ENCODE measurements around the gene EIF4H.
"Not testable (repeated sequence)": the region's sequence is repeated elsewhere in the genome, so short reads cannot be mapped to it uniquely, and the experiment has no call there.

The EIF4H gene

DNA sequence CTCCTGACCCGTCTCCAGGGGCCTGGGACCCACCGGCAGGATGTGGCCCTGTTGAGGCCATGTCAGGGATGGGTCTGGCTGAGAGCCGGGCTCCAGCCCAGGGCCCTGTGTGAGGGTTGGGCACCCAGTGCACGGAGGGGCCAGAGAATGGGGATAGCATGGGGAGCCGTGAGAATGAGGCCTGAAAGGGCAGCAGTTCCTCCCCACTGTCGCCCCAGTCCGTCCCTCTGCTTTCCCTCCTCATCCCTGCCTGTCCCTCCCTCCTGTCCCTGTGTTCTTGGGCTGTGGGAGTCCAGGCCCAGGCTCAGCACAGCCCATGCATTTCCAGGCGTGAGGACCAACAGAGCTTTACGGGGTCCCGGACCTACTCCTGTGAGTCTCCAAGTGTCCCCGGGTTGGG is 45.3 kb downstream of the EIF4H start:
- Histone ChIP-seq H3K4me3 (ENCODE audit: low read depth in 1 of 2, low read length in 2 of 2) (no peak overlapping the region), H3K27me3 (ENCODE audit: low read depth, low read length) (no peaks in the 10 kb centered on the region), H3K27ac (ENCODE audit: low read length) (no peak overlapping the region), H3K4me1 (ENCODE audit: control insufficient read depth in 1 of 2, insufficient read depth in 2 of 2, low read length in 2 of 2) (no peaks in the 10 kb centered on the region), H3K9me3 (ENCODE audit: control insufficient read depth in 1 of 2, low read length in 2 of 2) (no peaks in the 10 kb centered on the region), H3K36me3 (ENCODE audit: control insufficient read depth in 1 of 2, insufficient read depth in 2 of 2, low read length in 2 of 2) (no peaks in the 10 kb centered on the region)

DNA sequence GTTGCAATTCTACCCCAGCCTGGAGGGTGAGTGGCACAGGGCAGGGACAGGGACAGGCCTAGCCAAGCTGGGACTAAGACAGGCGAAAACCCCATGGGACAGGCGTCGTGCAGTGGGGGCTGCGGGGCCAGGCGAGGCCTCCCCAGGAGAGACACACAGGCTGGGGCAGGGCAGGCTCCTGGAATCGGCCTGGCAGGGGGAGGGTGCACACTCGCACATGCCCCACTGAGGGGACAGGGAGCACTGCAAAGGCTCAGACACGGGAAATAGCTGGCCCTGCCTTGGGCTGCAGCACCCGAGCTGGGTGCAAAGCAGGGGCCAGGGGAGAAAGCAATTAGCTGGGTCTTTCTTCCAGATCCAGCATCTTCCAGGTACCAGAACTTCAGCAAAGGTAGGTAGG is 46.1 kb downstream of the EIF4H start:
- no peak overlapping the region for H3K27ac ChIP-seq (ENCODE audit: low read length)
- H3K36me3 ChIP-seq (ENCODE audit: control insufficient read depth in 1 of 2, insufficient read depth in 2 of 2, low read length in 2 of 2): peaks cover 0 to 4% of the 10 kb centered on the region in 2 donors
- no peaks in the 10 kb centered on the region for H3K4me1 ChIP-seq (ENCODE audit: control insufficient read depth in 1 of 2, insufficient read depth in 2 of 2, low read length in 2 of 2)
- H3K4me3 ChIP-seq (ENCODE audit: low read depth in 1 of 2, low read length in 2 of 2): no peak overlapping the region
- no peaks in the 10 kb centered on the region for H3K27me3 ChIP-seq (ENCODE audit: low read depth, low read length)
- no peaks in the 10 kb centered on the region for H3K9me3 ChIP-seq (ENCODE audit: control insufficient read depth in 1 of 2, low read length in 2 of 2)

DNA sequence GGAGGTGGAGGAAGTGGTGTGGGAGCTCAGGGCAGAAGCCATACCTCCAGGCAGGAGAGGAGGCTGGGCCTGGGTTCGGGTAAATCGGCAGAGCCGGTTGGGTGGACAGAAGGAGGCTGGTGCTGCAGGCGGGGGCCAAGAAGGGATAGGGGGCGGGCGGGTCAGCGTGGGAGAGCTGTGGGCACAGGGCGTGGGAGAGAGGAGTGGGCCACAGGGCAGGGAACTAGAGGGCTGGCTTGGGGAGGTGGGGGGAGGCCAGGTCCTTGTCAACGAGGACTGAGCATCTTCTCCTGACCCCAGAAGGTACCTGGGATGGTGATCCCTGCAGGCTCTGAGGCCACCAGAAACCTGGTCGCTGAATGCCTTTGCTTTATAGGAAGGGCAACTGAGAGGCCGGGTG is 47.6 kb downstream of the EIF4H start:
- Histone ChIP-seq H3K36me3 (ENCODE audit: control insufficient read depth in 1 of 2, insufficient read depth in 2 of 2, low read length in 2 of 2) (peaks cover 0 to 10% of the 10 kb centered on the region in 2 donors), H3K4me1 (ENCODE audit: control insufficient read depth in 1 of 2, insufficient read depth in 2 of 2, low read length in 2 of 2) (no peaks in the 10 kb centered on the region), H3K4me3 (ENCODE audit: low read depth in 1 of 2, low read length in 2 of 2) (no peak overlapping the region), H3K27me3 (ENCODE audit: low read depth, low read length) (no peaks in the 10 kb centered on the region), H3K9me3 (ENCODE audit: control insufficient read depth in 1 of 2, low read length in 2 of 2) (no peaks in the 10 kb centered on the region), H3K27ac (ENCODE audit: low read length) (no peak overlapping the region)

DNA sequence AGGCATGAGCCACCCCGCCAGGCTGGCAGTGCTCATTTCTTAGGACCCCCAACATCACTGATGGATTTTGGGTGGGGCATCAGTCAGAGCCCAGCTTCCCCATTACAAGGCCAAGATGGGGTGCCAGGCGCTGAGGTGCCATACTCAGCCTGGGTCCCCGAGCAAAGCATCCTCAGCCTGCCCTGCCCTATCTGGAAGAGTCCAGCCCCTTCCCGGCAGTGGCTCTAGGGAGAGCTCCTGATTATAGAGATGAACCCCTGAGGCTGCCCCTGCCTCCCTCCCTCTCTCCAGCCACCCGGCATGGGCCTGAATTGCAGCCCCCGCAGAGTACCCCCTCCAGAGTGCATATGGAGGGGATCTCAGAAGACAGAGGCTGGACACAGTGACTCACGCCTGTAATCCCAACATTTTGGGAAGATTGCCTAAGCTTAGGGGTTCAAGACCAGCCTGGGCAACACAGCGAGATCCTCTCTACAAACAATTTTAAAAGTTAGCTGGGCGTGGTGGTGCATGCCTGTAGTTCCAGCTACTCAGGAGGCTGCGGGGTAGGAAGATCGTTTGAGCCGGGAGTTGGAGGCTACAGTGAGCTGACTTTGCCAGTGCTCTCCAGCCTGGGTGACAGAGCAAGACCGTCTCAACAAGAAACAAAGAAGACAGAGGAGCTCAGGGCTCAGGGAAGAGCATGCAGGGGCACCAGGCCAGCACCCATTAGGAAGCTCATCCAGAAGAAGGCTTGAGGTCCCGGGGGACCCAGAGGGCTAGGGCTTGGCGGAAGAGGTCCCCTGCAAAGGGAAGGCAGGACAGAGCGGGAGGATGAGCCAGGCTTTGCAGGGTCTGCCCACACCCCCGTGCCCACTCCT is 48.9 kb downstream of the EIF4H start:
- no peaks in the 10 kb centered on the region for H3K27me3 ChIP-seq (ENCODE audit: low read depth, low read length)
- no peaks in the 10 kb centered on the region for H3K9me3 ChIP-seq (ENCODE audit: control insufficient read depth in 1 of 2, low read length in 2 of 2)
- no peaks in the 10 kb centered on the region for H3K4me1 ChIP-seq (ENCODE audit: control insufficient read depth in 1 of 2, insufficient read depth in 2 of 2, low read length in 2 of 2)
- no peak overlapping the region for H3K4me3 ChIP-seq (ENCODE audit: low read depth in 1 of 2, low read length in 2 of 2)
- no peak overlapping the region for H3K27ac ChIP-seq (ENCODE audit: low read length)
- H3K36me3 ChIP-seq (ENCODE audit: control insufficient read depth in 1 of 2, insufficient read depth in 2 of 2, low read length in 2 of 2): peaks cover 0 to 10% of the 10 kb centered on the region in 2 donors

DNA sequence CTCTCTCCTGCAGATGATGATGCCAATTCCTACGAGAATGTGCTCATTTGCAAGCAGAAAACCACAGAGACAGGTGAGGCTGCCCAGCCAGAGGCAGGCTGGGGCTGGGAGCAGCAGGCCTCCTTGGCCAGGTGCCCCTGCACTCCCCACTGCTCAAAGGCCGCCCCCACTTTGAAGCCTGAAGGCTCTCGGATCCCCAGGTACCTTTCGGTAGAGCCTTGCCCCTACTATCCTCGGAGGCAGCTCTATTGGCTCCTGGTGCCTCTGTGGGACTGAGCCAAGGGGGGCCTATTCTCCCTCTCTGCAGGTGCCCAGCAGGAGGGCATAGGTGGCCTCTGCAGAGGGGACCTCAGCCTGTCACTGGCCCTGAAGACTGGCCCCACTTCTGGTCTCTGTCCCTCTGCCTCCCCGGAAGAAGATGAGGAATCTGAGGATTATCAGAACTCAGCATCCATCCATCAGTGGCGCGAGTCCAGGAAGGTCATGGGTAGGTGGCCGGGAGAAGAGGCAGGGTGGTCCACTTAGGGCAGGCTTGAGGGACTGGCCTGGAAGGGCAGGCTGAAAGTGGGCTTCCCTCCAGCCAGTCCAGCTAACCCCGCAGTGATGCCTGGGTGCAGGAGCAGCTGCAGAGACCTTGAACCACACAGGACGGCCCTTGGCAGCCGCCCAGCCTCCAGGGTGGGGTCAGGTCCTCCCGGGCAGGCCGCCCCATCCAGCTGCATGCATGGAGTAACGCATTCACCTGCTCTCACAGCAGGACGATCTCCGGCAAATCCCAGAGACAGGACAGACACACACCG is 49.8 kb downstream of the EIF4H start:
- Histone ChIP-seq H3K9me3 (ENCODE audit: control insufficient read depth in 1 of 2, low read length in 2 of 2) (no peaks in the 10 kb centered on the region), H3K4me3 (ENCODE audit: low read depth in 1 of 2, low read length in 2 of 2) (no peak overlapping the region), H3K27ac (ENCODE audit: low read length) (no peak overlapping the region), H3K27me3 (ENCODE audit: low read depth, low read length) (no peaks in the 10 kb centered on the region), H3K4me1 (ENCODE audit: control insufficient read depth in 1 of 2, insufficient read depth in 2 of 2, low read length in 2 of 2) (no peaks in the 10 kb centered on the region), H3K36me3 (ENCODE audit: control insufficient read depth in 1 of 2, insufficient read depth in 2 of 2, low read length in 2 of 2) (peaks cover 0 to 12% of the 10 kb centered on the region in 2 donors)

DNA sequence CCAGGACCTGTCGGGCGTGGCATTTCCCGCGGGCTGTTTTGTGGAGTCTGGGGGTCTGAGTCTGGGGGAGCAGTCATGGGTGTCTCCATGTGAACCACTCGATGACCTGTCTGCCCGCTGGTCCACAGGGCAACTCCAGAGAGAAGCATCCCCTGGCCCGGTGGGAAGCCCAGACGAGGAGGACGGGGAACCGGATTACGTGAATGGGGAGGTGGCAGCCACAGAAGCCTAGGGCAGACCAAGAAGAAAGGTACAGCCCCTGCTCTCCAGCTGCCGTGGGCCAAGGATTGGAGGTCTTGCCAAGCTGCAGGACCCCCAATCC is 50.3 kb downstream of the EIF4H start:
- H3K27ac ChIP-seq (ENCODE audit: low read length): no peak overlapping the region
- no peak overlapping the region for H3K4me3 ChIP-seq (ENCODE audit: low read depth in 1 of 2, low read length in 2 of 2)
- no peaks in the 10 kb centered on the region for H3K27me3 ChIP-seq (ENCODE audit: low read depth, low read length)
- peaks cover 5 to 18% of the 10 kb centered on the region in 2 donors for H3K36me3 ChIP-seq (ENCODE audit: control insufficient read depth in 1 of 2, insufficient read depth in 2 of 2, low read length in 2 of 2)
- H3K4me1 ChIP-seq (ENCODE audit: control insufficient read depth in 1 of 2, insufficient read depth in 2 of 2, low read length in 2 of 2): no peaks in the 10 kb centered on the region
- no peaks in the 10 kb centered on the region for H3K9me3 ChIP-seq (ENCODE audit: control insufficient read depth in 1 of 2, low read length in 2 of 2)

DNA sequence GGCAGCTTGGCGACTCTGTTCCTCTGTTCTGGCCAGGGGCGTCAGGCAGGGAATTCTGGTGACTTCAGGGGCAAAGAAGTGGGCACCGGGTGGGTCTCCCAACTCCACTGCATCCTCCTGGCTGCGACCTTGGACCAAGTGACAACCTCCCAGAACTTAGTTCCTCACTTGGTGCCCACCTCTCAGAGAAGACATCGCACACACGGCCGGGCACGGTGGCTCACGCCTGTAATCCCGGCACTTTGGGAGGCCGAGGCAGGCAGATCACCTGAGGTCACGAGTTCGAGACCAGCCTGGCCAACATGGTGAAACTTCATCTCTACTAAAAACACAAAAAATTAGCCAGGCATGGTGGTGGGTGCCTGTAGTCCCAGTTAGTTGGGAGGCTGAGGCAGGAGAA is 50.8 kb downstream of the EIF4H start:
- H3K27ac ChIP-seq (ENCODE audit: low read length): not testable (repeated sequence)

DNA sequence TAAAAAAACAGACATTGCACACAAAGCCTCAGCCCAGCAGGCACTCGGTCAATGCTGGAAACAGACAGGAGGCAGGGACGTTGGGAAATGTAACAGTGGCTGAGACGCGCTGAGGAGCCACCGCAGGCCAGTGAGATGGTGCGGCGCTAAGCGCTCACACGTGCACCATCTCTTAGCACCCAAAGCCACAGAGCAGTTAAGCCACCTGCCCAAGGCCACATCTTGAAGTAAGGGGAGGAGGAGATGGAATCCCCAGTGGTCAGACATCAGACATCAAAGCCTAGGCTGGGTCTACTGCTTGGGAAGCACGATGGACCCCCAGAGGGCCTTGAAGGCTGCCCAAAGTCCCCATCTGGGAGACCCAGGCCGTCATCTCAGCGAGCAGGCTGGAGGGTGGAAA is 51.2 kb downstream of the EIF4H start:
- H3K9me3 ChIP-seq (ENCODE audit: control insufficient read depth in 1 of 2, low read length in 2 of 2): no peaks in the 10 kb centered on the region
- no peak overlapping the region for H3K4me3 ChIP-seq (ENCODE audit: low read depth in 1 of 2, low read length in 2 of 2)
- H3K4me1 ChIP-seq (ENCODE audit: control insufficient read depth in 1 of 2, insufficient read depth in 2 of 2, low read length in 2 of 2): no peaks in the 10 kb centered on the region
- no peaks in the 10 kb centered on the region for H3K27me3 ChIP-seq (ENCODE audit: low read depth, low read length)
- no peak overlapping the region for H3K27ac ChIP-seq (ENCODE audit: low read length)
- peaks cover 5 to 20% of the 10 kb centered on the region in 2 donors for H3K36me3 ChIP-seq (ENCODE audit: control insufficient read depth in 1 of 2, insufficient read depth in 2 of 2, low read length in 2 of 2)

More for the DNA sequence above, 50.8 kb downstream of the EIF4H start:
- H3K36me3 ChIP-seq (ENCODE audit: control insufficient read depth in 1 of 2, insufficient read depth in 2 of 2, low read length in 2 of 2): peaks cover 5 to 20% of the 10 kb centered on the region in 2 donors
- not testable (repeated sequence) for H3K4me3 ChIP-seq (ENCODE audit: low read depth in 1 of 2, low read length in 2 of 2); H3K4me1 ChIP-seq (ENCODE audit: control insufficient read depth in 1 of 2, insufficient read depth in 2 of 2, low read length in 2 of 2); H3K9me3 ChIP-seq (ENCODE audit: control insufficient read depth in 1 of 2, low read length in 2 of 2); H3K27me3 ChIP-seq (ENCODE audit: low read depth, low read length)

DNA sequence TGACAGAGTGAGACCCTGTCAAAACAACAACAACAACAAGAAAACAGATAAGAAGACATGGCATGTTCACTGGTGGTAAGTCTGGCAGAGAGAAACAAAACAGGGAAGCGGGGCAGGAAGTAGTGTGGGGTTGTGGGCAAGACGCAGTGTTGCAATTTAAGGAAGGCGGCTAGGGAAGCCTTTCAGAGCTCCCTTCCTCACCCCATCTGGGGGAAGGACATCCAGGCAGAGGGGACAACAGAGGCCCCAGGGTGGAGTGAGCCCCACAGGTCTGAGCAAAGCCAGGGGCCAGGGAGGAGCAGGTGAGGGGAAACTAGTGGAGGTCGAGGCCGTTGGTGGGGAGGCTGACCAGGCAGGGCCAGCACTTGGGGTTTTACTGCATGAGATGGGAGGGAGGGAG is 52.5 kb downstream of the EIF4H start:
- peaks cover 5 to 20% of the 10 kb centered on the region in 2 donors for H3K36me3 ChIP-seq (ENCODE audit: control insufficient read depth in 1 of 2, insufficient read depth in 2 of 2, low read length in 2 of 2)
- no peak overlapping the region for H3K4me3 ChIP-seq (ENCODE audit: low read depth in 1 of 2, low read length in 2 of 2)
- no peaks in the 10 kb centered on the region for H3K9me3 ChIP-seq (ENCODE audit: control insufficient read depth in 1 of 2, low read length in 2 of 2)
- no peaks in the 10 kb centered on the region for H3K27me3 ChIP-seq (ENCODE audit: low read depth, low read length)
- H3K27ac ChIP-seq (ENCODE audit: low read length): no peak overlapping the region
- H3K4me1 ChIP-seq (ENCODE audit: control insufficient read depth in 1 of 2, insufficient read depth in 2 of 2, low read length in 2 of 2): no peaks in the 10 kb centered on the region

DNA sequence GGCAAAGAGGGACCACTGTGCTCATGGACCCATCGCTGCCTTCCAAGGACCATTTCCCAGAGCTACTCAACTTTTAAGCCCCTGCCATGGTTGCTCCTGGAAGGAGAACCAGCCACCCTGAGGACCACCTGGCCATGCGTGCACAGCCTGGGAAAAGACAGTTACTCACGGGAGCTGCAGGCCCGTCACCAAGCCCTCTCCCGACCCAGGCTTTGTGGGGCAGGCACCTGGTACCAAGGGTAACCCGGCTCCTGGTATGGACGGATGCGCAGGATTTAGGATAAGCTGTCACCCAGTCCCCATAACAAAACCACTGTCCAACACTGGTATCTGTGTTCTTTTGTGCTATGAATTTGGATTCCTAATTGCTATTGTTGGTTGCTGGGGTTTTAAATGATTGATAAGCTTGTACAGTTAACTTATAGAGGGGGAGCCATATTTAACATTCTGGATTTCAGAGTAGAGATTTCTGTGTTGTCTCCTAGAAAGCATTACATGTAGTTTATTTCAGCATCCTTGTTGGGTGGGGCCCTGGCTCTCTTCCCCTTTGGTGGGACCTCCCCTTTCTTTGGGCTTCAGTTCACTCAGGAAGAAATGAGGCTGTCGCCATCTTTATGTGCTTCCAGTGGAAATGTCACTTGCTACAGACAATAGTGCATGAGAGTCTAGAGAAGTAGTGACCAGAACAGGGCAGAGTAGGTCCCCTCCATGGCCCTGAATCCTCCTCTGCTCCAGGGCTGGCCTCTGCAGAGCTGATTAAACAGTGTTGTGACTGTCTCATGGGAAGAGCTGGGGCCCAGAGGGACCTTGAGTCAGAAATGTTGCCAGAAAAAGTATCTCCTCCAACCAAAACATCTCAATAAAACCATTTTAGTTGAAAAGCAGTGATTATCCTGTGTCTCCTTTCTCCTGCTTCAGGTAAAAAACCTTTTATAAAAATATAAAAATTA is 55.1 kb downstream of the EIF4H start:
- Histone ChIP-seq H3K9me3 (ENCODE audit: control insufficient read depth in 1 of 2, low read length in 2 of 2) (no peaks in the 10 kb centered on the region), H3K4me1 (ENCODE audit: control insufficient read depth in 1 of 2, insufficient read depth in 2 of 2, low read length in 2 of 2) (no peaks in the 10 kb centered on the region), H3K27me3 (ENCODE audit: low read depth, low read length) (no peaks in the 10 kb centered on the region), H3K4me3 (ENCODE audit: low read depth in 1 of 2, low read length in 2 of 2) (no peak overlapping the region), H3K27ac (ENCODE audit: low read length) (no peak overlapping the region), H3K36me3 (ENCODE audit: control insufficient read depth in 1 of 2, insufficient read depth in 2 of 2, low read length in 2 of 2) (peaks cover 8 to 30% of the 10 kb centered on the region in 2 donors)
